Fibroblast of pulmonary artery (primary cell): ENCODE measurements around the gene RPS28.

Experiments
- DNase-seq: peaks from one replicate; pipeline ENCODE4 v3.0.0-alpha.2; 2010; ENCODE audit warnings: low read depth
- H3K4me3 ChIP-seq: replicated peaks from 2 replicates; pipeline ENCODE4 v1.5.1; 2011; ENCODE audit warnings: low read depth, mild to moderate bottlenecking, control low read depth, low read length, moderate library complexity
- TF ChIP-seq, protein P1 (sequence below): IDR thresholded peaks from 2 replicates; pipeline ENCODE4 v1.5.1; 2011; ENCODE audit warnings: mild to moderate bottlenecking, control low read depth, low read length, inconsistent platforms; ENCODE audit errors: missing control alignments

RPS28 gene

DNA sequence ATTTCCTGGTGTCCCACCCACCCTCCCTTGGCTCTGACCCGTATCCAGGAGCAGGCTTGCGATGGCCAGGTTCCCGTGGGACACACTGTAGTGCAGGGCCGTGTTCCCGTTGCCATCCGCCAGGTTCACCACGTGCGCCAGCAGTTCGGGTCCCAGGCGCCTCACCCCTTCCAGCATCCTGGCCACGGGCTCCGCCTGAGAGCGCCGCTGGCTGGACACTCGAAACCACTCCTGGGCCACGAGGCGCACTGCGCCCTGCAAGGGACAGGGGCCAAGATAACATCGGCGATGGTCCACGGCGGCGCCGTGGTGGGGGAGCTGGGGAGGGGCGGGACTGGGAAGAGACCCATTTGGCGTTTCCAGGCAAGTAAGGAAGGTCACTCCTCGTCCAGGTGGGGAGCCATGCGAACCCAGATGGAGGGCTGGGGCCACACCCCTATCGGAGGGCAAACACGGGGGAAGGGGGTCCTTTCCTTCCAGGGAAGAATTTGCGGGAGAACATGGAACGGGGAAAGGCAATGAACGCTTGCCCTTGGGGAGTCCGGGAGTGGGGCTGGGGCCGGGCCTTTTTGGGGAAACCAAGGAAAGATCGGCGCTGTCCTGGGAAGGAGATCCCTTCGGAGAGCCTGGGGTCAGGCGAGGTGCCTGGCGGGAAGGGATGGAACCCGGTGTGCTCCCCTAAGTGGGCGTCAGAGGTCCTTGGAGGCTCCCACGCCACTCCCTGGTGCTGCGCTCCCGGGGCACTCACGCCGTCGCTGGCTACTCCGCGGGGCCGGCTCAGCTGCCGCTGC, 11.9 kb downstream of the RPS28 start:
- TF ChIP-seq, protein P1, sequence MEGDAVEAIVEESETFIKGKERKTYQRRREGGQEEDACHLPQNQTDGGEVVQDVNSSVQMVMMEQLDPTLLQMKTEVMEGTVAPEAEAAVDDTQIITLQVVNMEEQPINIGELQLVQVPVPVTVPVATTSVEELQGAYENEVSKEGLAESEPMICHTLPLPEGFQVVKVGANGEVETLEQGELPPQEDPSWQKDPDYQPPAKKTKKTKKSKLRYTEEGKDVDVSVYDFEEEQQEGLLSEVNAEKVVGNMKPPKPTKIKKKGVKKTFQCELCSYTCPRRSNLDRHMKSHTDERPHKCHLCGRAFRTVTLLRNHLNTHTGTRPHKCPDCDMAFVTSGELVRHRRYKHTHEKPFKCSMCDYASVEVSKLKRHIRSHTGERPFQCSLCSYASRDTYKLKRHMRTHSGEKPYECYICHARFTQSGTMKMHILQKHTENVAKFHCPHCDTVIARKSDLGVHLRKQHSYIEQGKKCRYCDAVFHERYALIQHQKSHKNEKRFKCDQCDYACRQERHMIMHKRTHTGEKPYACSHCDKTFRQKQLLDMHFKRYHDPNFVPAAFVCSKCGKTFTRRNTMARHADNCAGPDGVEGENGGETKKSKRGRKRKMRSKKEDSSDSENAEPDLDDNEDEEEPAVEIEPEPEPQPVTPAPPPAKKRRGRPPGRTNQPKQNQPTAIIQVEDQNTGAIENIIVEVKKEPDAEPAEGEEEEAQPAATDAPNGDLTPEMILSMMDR = no peak
- DNase-seq = no peak
- no peak overlapping the region for H3K4me3 ChIP-seq

DNA sequence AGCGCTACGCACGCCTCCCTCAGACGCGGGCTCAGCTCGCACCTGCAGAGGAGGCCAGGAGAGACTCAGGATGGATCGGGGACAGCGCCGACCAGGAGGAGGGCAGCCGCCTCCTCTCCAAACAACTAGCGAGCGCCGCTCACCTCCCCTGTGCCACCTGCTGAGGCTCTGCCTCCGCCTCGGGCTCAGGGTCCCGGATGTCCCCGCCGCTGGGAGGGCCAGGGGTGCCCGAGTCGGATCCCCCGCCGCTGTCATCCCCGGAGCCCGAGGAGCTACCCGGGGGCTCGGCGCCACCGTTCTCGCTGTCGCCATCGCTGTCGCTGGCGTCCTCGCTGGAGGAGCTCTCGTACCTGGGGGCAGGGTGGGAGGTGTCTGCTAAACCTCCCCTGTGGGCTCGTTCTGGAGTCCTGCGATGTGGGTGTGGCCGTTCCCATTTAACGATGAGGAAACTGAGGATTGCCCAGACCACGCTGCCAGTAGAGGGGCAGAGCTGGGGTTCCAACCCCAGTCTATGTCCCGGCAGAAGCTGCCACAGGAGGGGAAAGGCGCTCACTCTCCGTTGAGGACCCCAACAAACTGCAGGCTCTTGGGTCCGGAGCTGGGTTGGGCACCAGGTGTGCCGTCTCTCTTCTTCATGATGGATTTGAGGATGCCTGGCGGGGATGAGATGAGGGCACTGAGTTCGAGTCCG, 12.6 kb downstream of the RPS28 start:
- no peak for DNase-seq
- TF ChIP-seq, protein P1 = no peak
- H3K4me3 ChIP-seq = no peak overlapping the region

DNA sequence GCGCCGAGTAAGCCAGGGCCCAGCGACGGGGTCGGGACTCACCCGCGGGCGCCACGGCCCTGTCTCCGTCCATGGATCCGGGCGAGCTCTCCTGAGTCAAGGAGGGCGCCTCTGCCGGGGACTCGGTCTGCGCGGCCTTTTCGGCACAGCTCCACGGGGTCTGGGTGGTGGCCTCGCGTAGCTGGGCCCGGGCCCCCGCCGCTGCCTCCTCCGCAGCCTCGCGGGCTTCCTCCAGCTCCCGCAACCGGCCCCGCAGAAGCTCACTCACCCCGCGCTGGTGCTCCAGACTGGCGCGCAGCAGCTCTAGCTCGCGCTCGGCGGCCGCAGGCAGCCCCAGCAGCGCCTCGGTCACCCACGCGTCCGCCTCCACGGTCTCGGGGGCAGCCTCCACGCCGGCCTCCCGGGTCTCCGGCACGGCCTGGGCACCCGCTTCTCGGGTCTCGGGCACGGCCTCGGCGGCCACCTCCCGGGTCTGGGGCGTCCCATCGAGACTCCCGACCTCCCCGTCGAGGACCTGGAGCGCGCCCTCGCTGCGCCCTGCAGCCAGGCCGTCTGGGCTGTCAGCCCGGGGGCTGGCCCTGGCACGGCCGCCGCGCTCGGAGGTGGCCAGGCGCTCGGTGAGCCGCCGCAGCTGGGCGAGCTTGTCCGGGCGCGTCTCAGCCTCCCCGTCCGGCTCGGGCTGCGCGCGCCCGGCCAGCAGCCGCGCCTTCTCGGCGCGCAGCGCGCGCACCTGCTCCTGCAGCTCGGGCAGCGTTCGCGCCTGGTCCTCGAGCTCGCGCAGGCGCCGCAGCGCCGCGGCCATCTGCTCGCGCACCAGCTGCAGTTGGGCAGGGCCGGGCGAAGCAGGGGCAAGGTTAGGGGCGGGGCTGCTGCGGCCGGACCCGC, 13.4 kb downstream of the RPS28 start:
- TF ChIP-seq, protein P1 = no peak
- no peak overlapping the region for H3K4me3 ChIP-seq

DNA sequence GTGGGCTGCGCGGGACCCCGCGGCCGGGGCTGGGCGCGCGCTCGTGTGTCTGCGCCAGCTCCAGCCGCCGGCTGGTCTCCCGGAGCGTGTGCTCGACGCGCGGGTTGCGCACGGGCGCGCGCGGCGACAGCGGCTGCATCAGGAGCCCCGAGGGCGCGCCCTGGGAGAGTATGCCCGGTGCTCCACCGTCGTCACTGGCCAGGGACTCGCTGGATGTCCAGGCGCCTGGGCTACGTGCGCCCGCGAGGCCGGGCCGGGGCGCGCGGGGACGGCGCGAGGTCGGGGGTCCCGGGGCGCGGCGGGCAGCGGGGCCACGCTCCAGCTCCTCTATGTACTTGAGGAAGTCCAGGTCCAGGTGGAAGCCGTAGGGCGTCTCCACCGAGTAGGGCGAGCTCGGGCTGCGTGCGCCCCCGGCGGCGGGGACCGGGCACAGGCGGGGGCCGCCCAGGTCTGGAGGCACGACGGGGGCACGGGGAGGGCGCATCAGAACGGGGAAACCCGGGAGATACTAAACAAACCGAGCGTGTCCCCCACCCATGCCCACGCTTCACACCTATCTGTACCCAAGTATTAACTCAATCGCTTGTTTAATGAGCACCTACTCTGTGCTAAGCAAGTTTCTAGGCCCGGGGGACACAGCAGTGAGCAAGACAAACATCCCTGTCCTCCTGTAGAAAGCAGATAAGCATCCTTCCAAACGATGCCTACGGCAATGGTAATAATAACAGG, 14.2 kb downstream of the RPS28 start:
- H3K4me3 ChIP-seq = no peak overlapping the region
- TF ChIP-seq, protein P1 = no peak
- no peak for DNase-seq

More for the DNA sequence above, 13.4 kb downstream of the RPS28 start:
- peak; percentile 72 for DNase-seq

DNA sequence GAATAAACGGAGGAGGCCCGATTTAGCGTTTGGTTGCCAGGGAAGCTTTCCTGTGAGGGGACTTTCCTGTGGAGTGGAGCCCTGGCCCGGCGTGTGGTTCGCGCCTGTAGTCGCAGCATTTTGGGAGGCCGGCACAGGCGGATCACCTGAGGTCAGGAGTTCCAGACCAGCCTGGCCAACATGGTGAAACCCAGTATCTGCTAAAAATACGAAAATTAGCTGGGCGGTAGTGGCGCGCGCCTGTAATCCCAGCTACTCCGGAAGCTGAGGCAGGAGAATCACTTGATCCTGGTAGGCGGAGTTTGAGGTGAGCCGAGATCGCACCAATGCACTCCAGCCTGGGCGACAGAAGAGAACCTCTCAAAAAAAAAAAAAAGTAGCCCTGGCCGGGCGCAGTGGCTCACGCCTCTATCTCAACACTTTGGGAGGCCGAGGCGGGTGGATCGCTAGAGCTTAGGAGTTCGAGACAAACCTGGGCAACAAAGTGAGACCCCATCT, 14.8 kb downstream of the RPS28 start:
- no peak for DNase-seq
- TF ChIP-seq, protein P1 = no peak
- no peak overlapping the region for H3K4me3 ChIP-seq

DNA sequence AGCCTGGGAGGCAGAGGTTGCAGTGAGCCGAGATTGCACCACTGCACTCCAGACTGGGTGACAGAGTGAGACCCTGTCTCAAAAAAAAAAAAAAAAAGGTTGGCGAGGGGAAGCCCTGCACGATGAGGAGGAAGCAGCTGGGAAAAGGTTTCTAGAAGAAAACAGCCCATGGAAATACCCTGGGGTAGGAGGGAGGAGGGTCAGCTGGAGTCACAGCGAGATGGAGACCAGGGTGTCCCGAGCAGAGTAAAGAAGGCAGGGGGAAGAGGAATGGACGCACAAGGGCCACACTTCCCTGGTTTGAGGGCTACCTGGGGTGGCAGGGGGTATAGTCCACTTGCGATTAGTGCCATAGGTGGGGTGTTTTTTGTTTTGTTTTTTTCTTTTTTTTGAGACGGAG, 15.4 kb downstream of the RPS28 start:
- H3K4me3 ChIP-seq = no peak overlapping the region
- TF ChIP-seq, protein P1 = no peak
- DNase-seq = no peak
